Gastrocnemius medialis (tissue), 4 donors: ENCODE results near the gene VCL. TPM values are rescaled to one million over a fixed set of nuclear protein-coding genes. Genes with fewer than 3 reads are reported as not detected.

Experiments
- ATAC-seq, 2 donors: fragments of 150-250 bp; one replicate each; pipeline ENCODE4 v1.9.1; 2016
- DNase-seq, 2 donors: peaks; one replicate each; pipeline ENCODE4 v3.0.0-alpha.2; 2019
- H3K27ac ChIP-seq, 4 donors: fragments of 200-600 bp; sonication (generic); 1 replicate in 1 of 4; 2 replicates in 3 of 4; pipeline ENCODE4 v1.5.1; 2016 to 2018; ENCODE audit warnings: mild to moderate bottlenecking in 2 of 4, moderate library complexity in 1 of 4
- H3K27me3 ChIP-seq, 3 donors: fragments of 200-600 bp; sonication (generic) in 2 of 3; 1 replicate in 1 of 3; 2 replicates in 2 of 3; pipeline versions ENCODE4 v1.5.1 to v1.6.0; 2016 to 2019; ENCODE audit warnings: mild to moderate bottlenecking in 1 of 3, moderate library complexity in 1 of 3
- H3K36me3 ChIP-seq, 2 donors: fragments of 200-600 bp; sonication (generic) in 1 of 2; one replicate each; pipeline ENCODE4 v1.5.1; 2017 to 2018
- H3K4me1 ChIP-seq, 2 donors: fragments of 200-600 bp; sonication (generic) in 1 of 2; one replicate each; pipeline ENCODE4 v1.5.1; 2016 to 2017; ENCODE audit warnings: mild to moderate bottlenecking in 2 of 2
- H3K4me3 ChIP-seq, 4 donors: fragments of 200-600 bp; sonication (generic) in 3 of 4; 1 replicate in 1 of 4; 2 replicates in 3 of 4; pipeline ENCODE4 v1.5.1; 2016 to 2019; ENCODE audit warnings: mild to moderate bottlenecking in 2 of 4
- H3K9me3 ChIP-seq, 3 donors: fragments of 200-600 bp; sonication (generic) in 2 of 3; 1 replicate in 1 of 3; 2 replicates in 2 of 3; pipeline ENCODE4 v1.5.1; 2016 to 2019
- CTCF ChIP-seq, 5 experiments: fragments of 450-650 bp in 3 of 5; fragments of 200-600 bp in 2 of 5; sonication (generic) in 2 of 5; IDR thresholded peaks in 4 of 5; conservative IDR thresholded peaks in 1 of 5; 1 replicate in 4 of 5; 2 replicates in 1 of 5; pipeline ENCODE4 v1.5.1; 2016 to 2019; ENCODE audit warnings: antibody characterized with exemption in 5 of 5, mild to moderate bottlenecking in 3 of 5, moderate library complexity in 3 of 5
- POLR2A ChIP-seq, 2 donors: fragments of 450-650 bp; IDR thresholded peaks; one replicate each; pipeline ENCODE4 v1.6.1; 2017; ENCODE audit warnings: antibody characterized with exemption in 2 of 2, mild to moderate bottlenecking in 2 of 2, moderate library complexity in 2 of 2
- in situ Hi-C, 4 donors: fragments of 200-750 bp; cut with MboI; loops; one replicate each; pipeline versions ENCODE4 v1.15.0 to v1.8.0; 2017; ENCODE audit warnings: low sequenced_read_pairs in 4 of 4
- intact Hi-C: fragments of 100-400 bp; cut with DNase I; formaldehyde crosslinking; loops from one replicate; pipeline ENCODE4 v1.15.1; 2023; ENCODE audit warnings: low total_unique reads
- total RNA-seq, 4 donors: library from RNA; depleted of rRNA; stranded (reverse); fragments of >200 nt; gene quantifications; one replicate each; pipeline versions ENCODE4 v1.1.0 to v1.2.3, GENCODE V29; 2016

The VCL gene
- 100 to 1,000 TPM; 129 to 299 (median 210) TPM for total RNA-seq

DNA sequence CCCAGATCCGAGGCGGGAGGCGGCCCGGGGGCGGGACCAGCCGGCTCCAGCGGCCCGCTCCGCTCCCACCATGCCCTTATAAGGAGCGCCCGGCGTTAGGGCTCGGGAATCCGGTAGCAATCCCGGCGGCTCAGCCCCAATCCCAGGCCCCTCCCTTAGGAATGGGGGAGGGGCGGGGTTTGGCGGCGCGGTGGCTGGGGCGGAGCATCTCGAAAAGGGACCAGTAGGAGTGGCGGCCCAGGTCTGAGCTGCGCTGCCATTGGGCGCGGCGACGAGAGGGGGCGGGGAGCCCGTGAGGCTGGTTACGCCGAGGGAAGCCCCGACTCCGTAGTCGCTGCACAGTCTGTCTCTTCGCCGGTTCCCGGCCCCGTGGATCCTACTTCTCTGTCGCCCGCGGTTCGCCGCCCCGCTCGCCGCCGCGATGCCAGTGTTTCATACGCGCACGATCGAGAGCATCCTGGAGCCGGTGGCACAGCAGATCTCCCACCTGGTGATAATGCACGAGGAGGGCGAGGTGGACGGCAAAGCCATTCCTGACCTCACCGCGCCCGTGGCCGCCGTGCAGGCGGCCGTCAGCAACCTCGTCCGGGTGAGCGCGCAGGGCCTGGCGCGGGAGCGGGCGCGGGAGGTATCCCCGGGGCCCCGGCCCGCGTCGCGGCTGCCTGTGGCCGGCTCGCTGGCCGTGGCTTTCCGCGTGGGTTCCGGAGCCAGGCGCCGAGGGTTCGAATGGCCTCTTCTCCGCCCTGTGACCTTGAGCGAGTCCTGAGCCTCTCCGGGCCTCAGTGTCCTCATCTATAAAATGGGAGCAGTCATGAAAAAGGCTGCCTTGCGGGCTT is at the start of gene VCL:
Gene VCL, plus strand, starts transcription at position 330 of the 836 bp plus-strand sequence. Its CDS starts 92 bp downstream, at position 422.
- peak; percentile 90 for ATAC-seq
- Histone ChIP-seq H3K27me3 (no peaks in the 10 kb centered on the region), H3K9me3 (no peaks in the 10 kb centered on the region), H3K4me3 (peak within 1 kb of the TSS; percentile 77 to 88 (median 86)), H3K27ac (peak within 1 kb of the TSS; percentile 86 to 97 (median 92)), H3K4me1 (peaks cover 32 to 35% of the 10 kb centered on the region in 2 donors), H3K36me3 (no peaks in the 10 kb centered on the region)
- intact Hi-C loops = loop anchor here (2.0 to 5.0 kb wide), 5 partner anchors 41 to 154 kb away; partner anchors contain the start of genes ADK and AP3M1
- TF ChIP-seq CTCF (IDR thresholded peaks at IDR 0.05 in 4 of 5, conservative IDR thresholded peaks at IDR 0.05 in 1 of 5) (no peak), POLR2A (IDR thresholded peaks at IDR 0.05) (peak; percentile 97 to 99)
- in situ Hi-C loops = no loop called here
- peak; percentile 98 to 99 for DNase-seq

- TF ChIP-seq CTCF (IDR thresholded peaks at IDR 0.05 in 4 of 5, conservative IDR thresholded peaks at IDR 0.05 in 1 of 5) (no peak), POLR2A (IDR thresholded peaks at IDR 0.05) (no peak)
- no peak overlapping the region for H3K4me3 ChIP-seq
- H3K27me3 ChIP-seq = no peaks in the 10 kb centered on the region
- DNase-seq (no peak), ATAC-seq (no peak)
- no peaks in the 10 kb centered on the region for H3K36me3 ChIP-seq
- H3K27ac ChIP-seq = no peak overlapping the region
- no peaks in the 10 kb centered on the region for H3K4me1 ChIP-seq
- in situ Hi-C loops (loop anchor here in 1 of 4 donors (10.0 kb wide), 1 partner anchor 64 kb away; no protein-coding TSS in a partner anchor), intact Hi-C loops (no loop called here)
- H3K9me3 ChIP-seq = no peaks in the 10 kb centered on the region
Observed at GRCh38 chr10:73948947-73949633, 48.8 kb upstream of the VCL start.

GRCh38 chr10:73950155-73950948 is 47.6 kb upstream of the VCL start:
- H3K4me1 ChIP-seq = no peaks in the 10 kb centered on the region
- DNase-seq = no peak
- H3K36me3 ChIP-seq = no peaks in the 10 kb centered on the region
- TF ChIP-seq CTCF (IDR thresholded peaks at IDR 0.05 in 4 of 5, conservative IDR thresholded peaks at IDR 0.05 in 1 of 5) (no peak), POLR2A (IDR thresholded peaks at IDR 0.05) (no peak)
- no peaks in the 10 kb centered on the region for H3K9me3 ChIP-seq
- H3K27ac ChIP-seq = peak overlapping the region in 2 of 4 donors; percentile 10 to 48
- no peaks in the 10 kb centered on the region for H3K27me3 ChIP-seq
- in situ Hi-C loops = no loop called here
- intact Hi-C loops = no loop called here
- no peak for ATAC-seq
- no peak overlapping the region for H3K4me3 ChIP-seq

GRCh38 chr10:73953665-73954064 is 44.3 kb upstream of the VCL start:
- no peak for DNase-seq
- Histone ChIP-seq H3K4me3 (no peak overlapping the region), H3K4me1 (peaks cover 10 to 11% of the 10 kb centered on the region in 2 donors), H3K9me3 (no peaks in the 10 kb centered on the region), H3K27me3 (no peaks in the 10 kb centered on the region), H3K36me3 (no peaks in the 10 kb centered on the region), H3K27ac (no peak overlapping the region)
- intact Hi-C loops = no loop called here
- ATAC-seq = no peak
- in situ Hi-C loops = no loop called here
- TF ChIP-seq POLR2A (IDR thresholded peaks at IDR 0.05) (no peak), CTCF (IDR thresholded peaks at IDR 0.05 in 4 of 5, conservative IDR thresholded peaks at IDR 0.05 in 1 of 5) (no peak)
